Peyer's patch (tissue), 4 donors: ENCODE data around the gene PSMD14. TPM values are rescaled to one million over a fixed set of nuclear protein-coding genes. Genes with fewer than 3 reads are reported as not detected.

ENCODE experiments used
- DNase-seq, 3 donors: peaks; one replicate each; pipeline ENCODE4 v3.0.0-alpha.2; 2017 to 2019
- H3K27ac ChIP-seq, 4 donors: fragments of 200-600 bp; sonication (generic); one replicate each; pipeline ENCODE4 v1.5.1; 2016 to 2019
- H3K27me3 ChIP-seq, 2 donors: fragments of 200-600 bp; sonication (generic); one replicate each; pipeline ENCODE4 v1.5.1; 2019
- H3K36me3 ChIP-seq, 3 donors: fragments of 200-600 bp; sonication (generic); one replicate each; pipeline ENCODE4 v1.5.1; 2016 to 2019
- H3K4me1 ChIP-seq, 4 donors: fragments of 200-600 bp; sonication (generic); one replicate each; pipeline ENCODE4 v1.5.1; 2016 to 2019
- H3K4me3 ChIP-seq, 4 donors: fragments of 200-600 bp; sonication (generic); 1 replicate in 3 of 4; 2 replicates in 1 of 4; pipeline ENCODE4 v1.5.1; 2016 to 2019; ENCODE audit warnings: mild to moderate bottlenecking in 1 of 4
- H3K9me3 ChIP-seq, 4 donors: fragments of 200-600 bp; sonication (generic); one replicate each; pipeline ENCODE4 v1.5.1; 2016 to 2019; ENCODE audit warnings: mild to moderate bottlenecking in 1 of 4
- POLR2A ChIP-seq, 2 donors: fragments of 450-650 bp; IDR thresholded peaks; one replicate each; pipeline ENCODE4 v1.5.1; 2017; ENCODE audit warnings: antibody characterized with exemption in 2 of 2, mild to moderate bottlenecking in 2 of 2, moderate library complexity in 2 of 2
- total RNA-seq, 4 donors: library from RNA; depleted of rRNA; stranded (reverse); fragments of >200 nt; gene quantifications; one replicate each; pipeline ENCODE4 v1.1.0, GENCODE V29; 2016
- TF ChIP-seq, protein P1 (sequence below), 6 experiments: fragments of 450-650 bp in 4 of 6; fragments of 200-600 bp in 2 of 6; sonication (generic) in 1 of 6; IDR thresholded peaks; one replicate each; pipeline ENCODE4 v1.5.1; 2017 to 2019; ENCODE audit warnings: antibody characterized with exemption in 6 of 6, mild to moderate bottlenecking in 3 of 6, moderate library complexity in 1 of 6

Gene PSMD14
- total RNA-seq, 4 donors from 2014 or later: 22.3 to 35.1 (median 24.6) TPM

- peak in 1 of 3 donors; percentile 51 for DNase-seq
- Histone ChIP-seq H3K27ac (no peak overlapping the region), H3K27me3 (peaks cover 0 to 72% of the 10 kb centered on the region in 2 donors), H3K4me3 (peak overlapping the region in 2 of 4 donors; percentile 12 to 18), H3K9me3 (no peaks in the 10 kb centered on the region), H3K4me1 (peaks cover 0 to 59% (median 17%) of the 10 kb centered on the region in 4 donors), H3K36me3 (no peaks in the 10 kb centered on the region)
- no peak for TF ChIP-seq POLR2A (IDR thresholded peaks at IDR 0.05)
These were observed 110.8 kb downstream of the PSMD14 start for GRCh38 chr2:161418715-161419637.

DNA sequence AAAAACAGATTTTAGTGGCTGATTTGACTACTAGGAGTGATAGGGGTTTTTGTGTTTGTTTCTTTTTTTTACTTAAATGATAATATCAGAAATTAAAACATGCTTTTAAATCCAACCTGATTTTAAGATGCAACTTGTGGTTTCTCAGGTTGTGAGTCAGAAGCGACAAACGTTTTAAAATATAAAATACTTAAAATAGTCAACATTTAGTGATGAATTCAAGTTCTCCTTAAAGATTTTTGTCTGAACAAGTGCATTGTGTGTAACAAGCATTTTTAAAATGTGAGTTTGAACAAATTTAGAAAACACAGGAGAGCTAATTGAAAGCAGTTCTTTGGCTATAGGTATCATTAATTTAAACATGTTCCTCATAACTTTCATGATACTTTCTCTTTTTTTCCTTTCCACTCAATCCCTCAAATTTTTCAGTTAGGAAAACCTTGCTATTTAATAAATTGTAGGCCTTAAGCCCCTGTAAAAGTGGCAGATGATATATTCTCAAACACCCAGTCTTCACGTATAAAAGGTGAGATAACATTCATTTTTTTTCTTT lies 111.5 kb downstream of the PSMD14 start:
- no peak for DNase-seq
- Histone ChIP-seq H3K27ac (no peak overlapping the region), H3K27me3 (peaks cover 0 to 72% of the 10 kb centered on the region in 2 donors), H3K4me1 (peaks cover 0 to 56% (median 17%) of the 10 kb centered on the region in 4 donors), H3K9me3 (no peaks in the 10 kb centered on the region), H3K36me3 (no peaks in the 10 kb centered on the region), H3K4me3 (no peak overlapping the region)
- no peak for TF ChIP-seq POLR2A (IDR thresholded peaks at IDR 0.05)
- TF ChIP-seq, protein P1, sequence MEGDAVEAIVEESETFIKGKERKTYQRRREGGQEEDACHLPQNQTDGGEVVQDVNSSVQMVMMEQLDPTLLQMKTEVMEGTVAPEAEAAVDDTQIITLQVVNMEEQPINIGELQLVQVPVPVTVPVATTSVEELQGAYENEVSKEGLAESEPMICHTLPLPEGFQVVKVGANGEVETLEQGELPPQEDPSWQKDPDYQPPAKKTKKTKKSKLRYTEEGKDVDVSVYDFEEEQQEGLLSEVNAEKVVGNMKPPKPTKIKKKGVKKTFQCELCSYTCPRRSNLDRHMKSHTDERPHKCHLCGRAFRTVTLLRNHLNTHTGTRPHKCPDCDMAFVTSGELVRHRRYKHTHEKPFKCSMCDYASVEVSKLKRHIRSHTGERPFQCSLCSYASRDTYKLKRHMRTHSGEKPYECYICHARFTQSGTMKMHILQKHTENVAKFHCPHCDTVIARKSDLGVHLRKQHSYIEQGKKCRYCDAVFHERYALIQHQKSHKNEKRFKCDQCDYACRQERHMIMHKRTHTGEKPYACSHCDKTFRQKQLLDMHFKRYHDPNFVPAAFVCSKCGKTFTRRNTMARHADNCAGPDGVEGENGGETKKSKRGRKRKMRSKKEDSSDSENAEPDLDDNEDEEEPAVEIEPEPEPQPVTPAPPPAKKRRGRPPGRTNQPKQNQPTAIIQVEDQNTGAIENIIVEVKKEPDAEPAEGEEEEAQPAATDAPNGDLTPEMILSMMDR (IDR thresholded peaks at IDR 0.05): no peak

- Histone ChIP-seq H3K36me3 (no peaks in the 10 kb centered on the region), H3K4me1 (peaks cover 0 to 48% (median 12%) of the 10 kb centered on the region in 4 donors), H3K4me3 (no peak overlapping the region), H3K27me3 (peaks cover 0 to 71% of the 10 kb centered on the region in 2 donors), H3K27ac (no peak overlapping the region), H3K9me3 (no peaks in the 10 kb centered on the region)
- no peak for TF ChIP-seq POLR2A (IDR thresholded peaks at IDR 0.05)
- TF ChIP-seq, protein P1 (IDR thresholded peaks at IDR 0.05): no peak
- DNase-seq: no peak
These were observed 112.3 kb downstream of the PSMD14 start for GRCh38 chr2:161420406-161421074.

DNA sequence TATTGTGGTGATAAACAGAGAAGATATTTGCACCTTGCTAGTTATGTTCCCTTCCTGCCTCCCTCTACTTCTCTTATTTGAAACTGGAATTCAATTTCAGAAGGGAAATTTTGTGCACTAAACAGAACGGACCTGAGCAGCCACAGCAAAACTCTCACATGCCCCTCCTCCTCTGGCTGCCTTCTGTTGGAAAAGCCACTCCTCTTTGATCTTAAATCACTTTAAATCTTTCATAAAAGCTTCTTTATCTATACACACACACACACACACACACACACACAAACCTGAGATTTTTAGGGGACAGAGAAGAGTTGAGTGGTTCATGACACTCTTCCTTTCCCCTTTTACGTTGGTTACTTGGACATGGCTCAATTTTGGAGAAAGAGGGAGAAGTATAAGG lies 113.5 kb downstream of the PSMD14 start:
- TF ChIP-seq, protein P1 (IDR thresholded peaks at IDR 0.05): no peak
- no peak for TF ChIP-seq POLR2A (IDR thresholded peaks at IDR 0.05)
- DNase-seq: no peak
- Histone ChIP-seq H3K36me3 (no peaks in the 10 kb centered on the region), H3K4me1 (peaks cover 0 to 38% (median 12%) of the 10 kb centered on the region in 4 donors), H3K27me3 (peaks cover 0 to 69% of the 10 kb centered on the region in 2 donors), H3K9me3 (no peaks in the 10 kb centered on the region), H3K4me3 (no peak overlapping the region), H3K27ac (no peak overlapping the region)

- H3K27me3 ChIP-seq: peaks cover 0 to 70% of the 10 kb centered on the region in 2 donors
- peak overlapping the region in 2 of 4 donors; percentile 46 to 54 for H3K4me3 ChIP-seq
- H3K27ac ChIP-seq: no peak overlapping the region
- H3K36me3 ChIP-seq: no peaks in the 10 kb centered on the region
- no peak for DNase-seq
- no peak for TF ChIP-seq POLR2A (IDR thresholded peaks at IDR 0.05)
- TF ChIP-seq, protein P1 (IDR thresholded peaks at IDR 0.05): no peak
- H3K9me3 ChIP-seq: no peaks in the 10 kb centered on the region
- H3K4me1 ChIP-seq: peaks cover 0 to 38% (median 13%) of the 10 kb centered on the region in 4 donors
These were observed 114.7 kb downstream of the PSMD14 start for GRCh38 chr2:161422816-161423403.
